ENCODE results near the gene PCDHA1.
"Not testable (repeated sequence)": the region's sequence is repeated elsewhere in the genome, so short reads cannot be mapped to it uniquely, and the experiment has no call there.

PCDHA1 gene

DNA sequence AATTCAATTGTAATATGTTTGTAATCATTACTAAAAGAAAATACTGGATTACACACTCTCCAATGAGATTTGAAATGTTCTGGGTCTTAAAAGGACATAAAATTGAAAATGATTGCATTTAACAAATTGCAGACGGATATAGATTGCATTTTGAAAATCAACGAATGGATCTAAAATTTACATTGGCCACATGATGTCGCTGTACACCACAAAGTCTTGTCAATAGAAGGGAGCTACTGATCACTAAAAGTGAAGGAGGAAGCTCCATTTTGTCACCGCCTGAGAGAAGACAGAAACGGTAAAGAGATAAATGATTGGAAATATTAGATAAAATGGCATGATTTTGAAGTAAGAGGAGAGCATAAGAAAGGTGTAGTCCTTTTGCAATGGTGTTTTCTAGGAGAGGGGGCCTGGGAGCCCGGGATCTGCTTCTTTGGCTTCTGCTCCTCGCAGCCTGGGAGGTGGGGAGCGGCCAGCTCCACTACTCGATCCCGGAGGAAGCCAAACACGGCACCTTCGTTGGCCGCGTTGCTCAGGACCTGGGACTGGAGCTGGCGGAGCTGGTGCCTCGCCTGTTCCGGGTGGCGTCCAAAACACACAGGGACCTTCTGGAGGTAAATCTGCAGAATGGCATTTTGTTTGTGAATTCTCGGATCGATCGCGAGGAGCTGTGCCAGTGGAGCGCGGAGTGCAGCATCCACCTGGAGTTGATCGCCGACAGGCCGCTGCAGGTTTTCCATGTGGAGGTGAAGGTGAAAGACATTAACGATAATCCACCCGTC, at the start of gene PCDHA1:
TSS of gene PCDHA1 (plus strand) at position 236 of the 782 bp plus-strand sequence.
- peak in 1 of 51 donors; percentile 2 for DNase-seq

DNA sequence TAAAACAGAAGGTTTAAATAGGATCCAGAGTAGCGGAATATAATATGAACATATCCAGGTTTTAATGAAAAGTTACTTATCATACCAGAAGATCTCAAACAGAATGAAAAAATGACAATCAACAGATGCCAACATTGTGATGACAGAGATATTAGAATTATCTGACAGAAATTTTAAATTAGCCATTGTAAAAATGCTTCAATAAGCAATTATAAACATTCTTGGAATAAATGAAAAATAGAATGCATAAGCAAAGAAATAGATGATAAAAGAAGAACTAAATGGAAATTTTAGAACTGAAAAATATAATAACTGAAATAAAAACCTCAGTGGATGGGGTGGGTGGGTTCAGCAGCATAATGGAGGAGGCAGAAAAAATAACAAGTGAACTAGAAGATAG, 48.5 kb upstream of the PCDHA1 start:
- no peak for DNase-seq

DNA sequence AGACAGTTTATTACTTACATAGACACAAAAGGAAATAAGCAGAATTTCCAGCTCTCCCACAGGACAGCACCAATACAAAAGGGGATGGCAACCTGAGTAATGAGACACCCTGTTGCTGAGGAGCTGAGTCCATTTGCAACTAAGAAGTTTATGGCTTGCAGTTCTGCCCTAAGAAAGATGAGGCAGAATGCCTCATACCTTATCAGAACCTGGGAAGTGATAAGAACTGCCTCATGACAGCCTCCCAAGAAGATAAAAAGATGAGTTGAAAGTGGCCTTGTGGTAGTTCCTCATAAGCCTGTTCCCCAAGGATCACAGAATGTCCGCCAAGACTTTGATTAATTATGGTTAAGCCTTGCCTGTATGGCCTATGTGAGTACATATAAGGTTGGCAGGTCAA, 44.0 kb upstream of the PCDHA1 start:
- DNase-seq, result no peak

DNA sequence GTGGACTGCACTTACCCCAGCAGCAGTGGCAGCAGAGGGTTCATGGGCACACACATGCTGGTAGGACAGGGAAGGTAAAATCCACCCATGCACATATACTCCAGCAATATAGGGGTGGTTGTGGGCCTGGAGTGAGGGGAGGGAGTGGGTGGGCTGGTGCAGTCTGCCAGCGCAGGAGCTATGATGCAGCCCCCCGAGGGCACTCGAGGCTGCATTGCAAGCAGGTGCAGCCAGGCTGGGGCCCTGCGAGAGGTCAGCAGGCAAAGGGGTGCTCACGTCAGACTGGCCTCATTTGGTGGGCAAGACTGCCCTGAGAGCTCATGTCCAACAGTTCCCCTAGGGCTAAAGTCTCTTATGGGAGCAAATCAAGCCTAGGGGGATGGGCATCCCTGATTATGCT, 32.4 kb upstream of the PCDHA1 start:
- DNase-seq, result no peak

DNA sequence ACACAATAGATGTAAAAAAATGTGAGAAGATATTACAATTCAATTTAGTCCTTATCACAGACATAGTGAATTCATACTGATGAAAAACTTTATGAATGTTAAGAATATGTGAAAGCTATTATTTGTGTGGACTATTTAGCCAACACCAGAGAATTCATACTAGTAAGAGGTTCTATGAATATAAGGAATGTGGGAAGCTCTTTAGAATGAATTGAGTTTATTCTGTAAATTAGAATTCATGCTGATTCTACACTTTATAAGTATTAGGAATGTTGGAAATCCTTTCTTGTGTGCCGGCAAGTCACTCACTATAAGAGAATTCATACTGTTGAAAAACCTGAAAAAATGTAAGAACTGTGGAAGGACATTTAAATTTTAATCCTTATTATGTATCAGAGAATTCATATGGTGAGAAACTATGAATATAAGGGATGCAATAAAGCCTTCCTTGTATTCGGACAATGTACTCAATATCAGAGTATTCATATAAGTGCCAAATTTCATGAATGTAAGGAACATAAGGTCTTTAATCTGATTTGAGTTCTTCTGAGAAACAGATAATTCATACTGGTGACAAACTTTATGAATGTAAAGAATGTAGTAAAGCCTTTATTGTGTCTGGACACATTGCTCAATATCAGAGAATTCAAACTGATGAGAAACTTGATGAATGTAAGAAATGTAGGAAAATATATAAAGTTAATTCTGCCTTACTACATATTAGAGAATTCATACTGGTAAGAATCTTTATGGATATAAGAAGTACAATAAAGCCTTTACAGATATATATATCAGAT, 21.6 kb upstream of the PCDHA1 start:
- DNase-seq, result no peak

DNA sequence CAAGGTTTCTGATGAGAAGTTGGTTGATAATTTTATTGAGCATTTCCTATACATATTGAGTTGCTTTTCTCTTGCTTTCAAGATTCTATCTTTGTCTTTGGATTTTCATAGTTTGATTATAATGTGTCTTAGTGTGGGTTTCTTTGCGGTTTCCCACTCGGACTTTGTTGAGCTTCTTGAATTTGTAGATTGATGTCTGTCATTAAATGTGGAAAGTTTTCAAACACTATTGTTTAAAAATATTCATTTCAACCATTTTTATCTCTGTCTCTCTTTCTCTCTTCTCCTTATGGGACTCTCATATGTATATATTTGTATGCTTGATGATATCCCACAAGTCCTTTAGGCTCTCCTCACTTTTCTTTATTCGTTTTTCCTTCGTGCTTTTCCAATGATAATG, 18.5 kb upstream of the PCDHA1 start:
- DNase-seq, result no peak

DNA sequence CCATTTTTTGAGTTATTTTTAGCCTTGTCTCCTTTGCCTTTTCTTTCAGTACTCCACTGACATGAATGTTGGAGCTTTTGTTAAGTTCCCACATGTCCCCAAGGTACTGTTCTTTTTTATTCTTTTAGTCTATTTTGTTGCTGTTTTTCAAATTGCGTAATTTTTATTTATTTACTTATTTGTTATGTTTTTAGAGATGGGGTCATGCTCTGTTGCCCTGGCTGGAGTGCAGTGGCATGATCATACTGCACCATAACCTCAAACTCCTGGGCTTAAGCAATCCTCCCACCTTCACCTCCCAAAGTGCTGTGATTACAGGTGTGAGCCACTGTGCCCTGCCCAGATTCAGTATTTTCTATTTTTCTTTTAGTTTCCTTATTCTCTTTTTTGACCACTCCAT, 5.4 kb upstream of the PCDHA1 start:
- DNase-seq, result no peak

DNA sequence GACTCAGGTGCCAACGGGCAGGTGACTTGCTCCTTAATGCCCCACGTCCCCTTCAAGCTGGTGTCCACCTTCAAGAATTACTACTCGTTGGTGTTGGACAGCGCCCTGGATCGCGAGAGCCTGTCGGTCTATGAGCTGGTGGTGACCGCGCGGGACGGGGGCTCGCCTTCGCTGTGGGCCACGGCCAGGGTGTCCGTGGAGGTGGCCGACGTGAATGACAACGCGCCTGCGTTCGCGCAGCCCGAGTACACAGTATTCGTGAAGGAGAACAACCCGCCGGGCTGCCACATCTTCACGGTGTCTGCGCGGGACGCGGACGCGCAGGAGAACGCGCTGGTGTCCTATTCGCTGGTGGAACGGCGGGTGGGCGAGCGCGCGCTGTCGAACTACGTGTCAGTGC, 1.5 kb downstream of the PCDHA1 start:
- not testable (repeated sequence) for DNase-seq

DNA sequence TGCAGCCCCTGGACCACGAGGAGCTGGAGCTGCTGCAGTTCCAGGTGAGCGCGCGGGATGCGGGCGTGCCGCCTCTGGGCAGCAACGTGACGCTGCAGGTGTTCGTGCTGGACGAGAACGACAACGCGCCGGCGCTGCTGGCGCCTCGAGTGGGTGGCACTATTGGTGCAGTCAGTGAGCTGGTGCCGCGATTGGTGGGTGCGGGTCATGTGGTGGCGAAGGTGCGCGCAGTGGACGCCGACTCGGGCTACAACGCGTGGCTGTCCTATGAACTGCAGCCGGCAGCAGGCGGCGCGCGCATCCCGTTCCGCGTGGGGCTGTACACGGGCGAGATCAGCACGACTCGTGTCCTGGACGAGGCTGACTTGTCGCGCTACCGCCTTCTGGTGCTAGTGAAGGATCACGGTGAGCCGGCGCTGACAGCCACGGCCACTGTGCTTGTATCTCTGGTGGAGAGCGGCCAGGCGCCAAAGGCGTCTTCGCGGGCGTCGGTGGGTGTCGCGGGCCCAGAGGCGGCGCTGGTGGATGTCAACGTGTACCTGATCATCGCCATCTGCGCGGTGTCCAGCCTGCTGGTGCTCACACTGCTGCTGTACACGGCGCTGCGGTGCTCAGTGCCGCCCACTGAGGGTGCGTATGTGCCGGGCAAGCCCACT, 2.0 kb downstream of the PCDHA1 start:
- DNase-seq, result not testable (repeated sequence)

DNA sequence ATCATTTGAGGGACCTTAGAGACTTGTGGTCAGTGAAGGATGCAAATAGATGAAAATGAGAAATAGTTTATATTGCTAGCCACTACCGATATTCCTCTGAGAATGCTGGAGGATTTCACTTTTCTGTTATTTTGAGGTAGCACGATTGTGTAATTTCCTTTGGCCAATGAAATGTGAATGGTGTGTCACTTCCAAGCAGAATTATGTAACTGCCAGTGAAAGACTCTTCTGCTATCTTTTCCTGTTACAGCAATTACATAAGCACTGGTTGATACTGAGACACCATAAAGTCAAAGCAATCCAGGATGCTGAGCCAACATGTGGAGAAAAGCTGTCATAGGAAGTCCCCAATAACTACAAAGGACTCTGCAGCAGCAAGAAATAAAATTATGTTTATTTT, 5.1 kb downstream of the PCDHA1 start:
- DNase-seq, result no peak

DNA sequence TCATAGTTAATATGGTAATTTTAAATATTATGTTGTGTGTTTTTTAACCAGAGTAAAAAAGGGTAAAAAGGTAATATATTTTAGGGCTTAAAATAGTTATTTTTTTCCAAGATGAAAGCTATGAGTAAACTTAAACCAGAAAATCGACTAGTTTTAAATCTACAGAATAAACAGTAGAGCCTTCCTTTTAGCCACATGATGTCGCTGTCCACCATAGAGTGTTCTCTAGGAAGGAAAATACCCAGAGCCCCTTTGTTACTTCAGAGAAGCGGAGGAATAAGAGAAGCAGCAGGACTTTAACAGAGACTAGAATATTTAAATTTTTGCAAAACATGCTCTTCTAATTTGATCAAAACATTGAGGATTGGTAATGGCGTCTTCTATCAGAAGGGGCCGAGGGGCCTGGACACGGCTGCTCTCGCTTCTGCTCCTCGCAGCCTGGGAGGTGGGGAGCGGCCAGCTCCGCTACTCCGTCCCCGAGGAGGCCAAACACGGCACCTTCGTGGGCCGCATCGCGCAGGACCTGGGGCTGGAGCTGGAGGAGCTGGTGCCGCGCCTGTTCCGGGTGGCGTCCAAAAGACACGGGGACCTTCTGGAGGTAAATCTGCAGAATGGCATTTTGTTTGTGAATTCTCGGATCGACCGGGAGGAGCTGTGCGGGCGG, 8.8 kb downstream of the PCDHA1 start, which contains the start of gene PCDHA2:
TSS of gene PCDHA2 (plus strand) at position 258 of the 664 bp plus-strand sequence.
- peak in 1 of 51 donors; percentile 3 for DNase-seq

DNA sequence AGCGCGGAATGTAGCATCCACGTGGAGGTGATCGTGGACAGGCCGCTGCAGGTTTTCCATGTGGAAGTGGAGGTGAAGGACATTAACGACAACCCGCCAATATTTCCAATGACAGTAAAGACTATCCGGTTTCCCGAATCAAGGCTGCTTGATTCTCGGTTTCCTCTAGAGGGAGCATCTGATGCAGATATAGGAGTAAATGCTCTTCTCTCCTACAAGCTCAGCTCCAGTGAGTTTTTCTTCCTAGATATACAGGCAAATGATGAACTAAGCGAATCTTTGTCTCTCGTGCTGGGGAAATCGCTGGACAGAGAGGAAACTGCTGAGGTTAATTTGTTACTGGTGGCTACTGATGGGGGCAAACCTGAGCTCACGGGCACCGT, 9.3 kb downstream of the PCDHA1 start:
- peak in 1 of 51 donors; percentile 26 for DNase-seq

DNA sequence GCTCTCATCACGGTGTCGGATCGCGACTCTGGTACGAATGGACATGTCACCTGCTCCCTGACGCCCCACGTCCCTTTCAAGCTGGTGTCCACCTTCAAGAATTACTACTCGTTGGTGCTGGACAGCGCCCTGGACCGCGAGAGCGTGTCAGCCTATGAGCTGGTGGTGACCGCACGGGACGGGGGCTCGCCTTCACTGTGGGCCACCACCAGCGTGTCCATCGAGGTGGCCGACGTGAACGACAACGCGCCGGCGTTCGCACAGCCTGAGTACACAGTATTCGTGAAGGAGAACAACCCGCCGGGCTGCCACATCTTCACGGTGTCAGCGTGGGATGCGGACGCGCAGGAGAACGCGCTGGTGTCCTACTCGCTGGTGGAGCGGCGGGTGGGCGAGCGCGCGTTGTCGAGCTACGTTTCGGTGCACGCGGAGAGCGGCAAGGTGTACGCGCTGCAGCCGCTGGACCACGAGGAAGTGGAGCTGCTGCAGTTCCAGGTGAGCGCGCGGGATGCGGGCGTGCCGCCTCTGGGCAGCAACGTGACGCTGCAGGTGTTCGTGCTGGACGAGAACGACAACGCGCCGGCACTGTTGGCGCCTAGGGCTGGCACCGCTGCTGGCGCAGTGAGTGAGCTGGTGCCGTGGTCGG, 10.3 kb downstream of the PCDHA1 start:
- not testable (repeated sequence) for DNase-seq

DNA sequence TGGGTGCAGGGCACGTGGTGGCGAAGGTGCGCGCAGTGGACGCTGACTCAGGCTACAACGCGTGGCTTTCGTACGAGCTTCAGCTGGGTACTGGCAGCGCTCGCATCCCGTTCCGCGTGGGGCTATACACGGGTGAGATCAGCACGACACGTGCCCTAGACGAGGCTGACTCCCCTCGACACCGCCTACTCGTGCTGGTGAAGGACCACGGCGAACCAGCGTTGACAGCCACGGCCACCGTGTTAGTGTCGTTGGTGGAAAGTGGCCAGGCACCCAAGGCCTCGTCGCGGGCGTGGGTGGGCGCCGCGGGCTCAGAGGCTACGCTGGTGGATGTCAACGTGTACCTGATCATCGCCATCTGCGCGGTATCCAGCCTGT, 10.8 kb downstream of the PCDHA1 start:
- no peak for DNase-seq

DNA sequence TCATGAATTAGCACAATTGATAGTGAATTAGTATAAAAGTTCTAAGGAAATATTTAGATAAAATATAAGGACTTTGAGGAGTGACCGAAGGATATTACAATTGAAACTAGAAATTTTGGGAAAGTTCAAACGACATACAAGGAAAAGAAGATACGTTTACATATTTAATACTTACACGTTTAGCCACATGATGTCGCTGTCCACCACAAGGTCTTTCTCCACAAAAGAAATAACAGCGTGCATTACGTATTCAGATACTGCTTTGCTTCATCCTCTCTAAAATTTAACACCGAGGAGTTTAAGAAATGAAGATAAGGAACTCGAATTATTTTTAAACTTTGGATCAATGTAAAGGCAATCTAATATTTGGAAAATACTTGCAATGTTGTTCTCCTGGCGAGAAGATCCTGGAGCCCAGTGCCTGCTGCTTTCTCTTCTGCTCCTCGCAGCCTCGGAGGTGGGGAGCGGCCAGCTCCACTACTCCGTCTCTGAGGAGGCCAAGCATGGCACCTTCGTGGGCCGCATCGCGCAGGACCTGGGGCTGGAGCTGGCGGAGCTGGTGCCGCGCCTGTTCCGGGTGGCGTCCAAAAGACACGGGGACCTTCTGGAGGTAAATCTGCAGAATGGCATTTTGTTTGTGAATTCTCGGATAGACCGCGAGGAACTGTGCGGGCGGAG, 15.0 kb downstream of the PCDHA1 start, which contains the start of gene PCDHA3:
TSS of gene PCDHA3 (plus strand) at position 242 of the 678 bp plus-strand sequence.
- DNase-seq, result peak in 1 of 51 donors; percentile 48

DNA sequence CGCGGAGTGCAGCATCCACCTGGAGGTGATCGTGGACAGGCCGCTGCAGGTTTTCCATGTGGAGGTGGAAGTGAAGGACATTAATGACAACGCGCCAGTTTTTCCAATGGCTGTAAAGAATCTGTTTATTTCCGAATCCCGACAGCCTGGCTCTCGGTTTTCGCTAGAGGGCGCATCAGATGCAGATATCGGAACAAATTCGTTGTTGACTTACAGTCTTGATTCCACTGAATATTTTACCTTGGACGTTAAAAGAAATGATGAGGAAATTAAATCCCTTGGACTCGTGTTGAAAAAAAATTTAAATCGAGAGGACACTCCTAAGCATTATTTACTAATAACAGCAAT, 15.5 kb downstream of the PCDHA1 start:
- DNase-seq, result peak in 7 of 51 donors; percentile 2 to 36 (median 32)

DNA sequence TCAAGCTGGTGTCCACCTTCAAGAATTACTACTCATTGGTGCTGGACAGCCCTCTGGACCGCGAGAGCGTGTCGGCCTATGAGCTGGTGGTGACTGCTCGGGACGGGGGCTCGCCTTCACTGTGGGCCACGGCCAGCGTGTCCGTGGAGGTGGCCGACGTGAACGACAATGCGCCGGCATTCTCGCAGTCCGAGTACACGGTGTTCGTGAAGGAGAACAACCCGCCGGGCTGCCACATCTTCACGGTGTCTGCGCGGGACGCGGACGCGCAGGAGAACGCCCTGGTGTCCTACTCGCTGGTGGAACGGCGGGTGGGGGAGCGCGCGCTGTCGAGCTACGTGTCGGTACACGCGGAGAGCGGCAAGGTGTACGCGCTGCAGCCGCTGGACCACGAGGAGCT, 16.4 kb downstream of the PCDHA1 start:
- not testable (repeated sequence) for DNase-seq

DNA sequence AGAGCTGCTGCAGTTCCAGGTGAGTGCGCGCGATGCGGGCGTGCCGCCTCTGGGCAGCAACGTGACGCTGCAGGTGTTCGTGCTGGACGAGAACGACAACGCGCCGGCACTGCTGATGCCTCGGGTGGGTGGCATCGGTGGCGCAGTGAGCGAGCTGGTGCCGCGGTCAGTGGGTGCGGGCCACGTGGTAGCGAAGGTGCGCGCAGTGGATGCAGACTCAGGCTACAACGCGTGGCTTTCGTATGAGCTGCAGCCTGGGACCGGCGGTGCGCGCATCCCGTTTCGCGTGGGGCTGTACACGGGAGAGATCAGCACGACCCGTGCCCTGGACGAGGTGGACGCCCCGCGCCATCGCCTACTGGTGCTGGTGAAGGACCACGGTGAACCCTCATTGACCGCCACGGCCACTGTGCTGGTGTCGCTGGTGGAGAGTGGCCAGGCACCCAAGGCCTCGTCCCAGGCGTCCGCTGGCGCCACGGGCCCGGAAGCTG, 16.9 kb downstream of the PCDHA1 start:
- no peak for DNase-seq

DNA sequence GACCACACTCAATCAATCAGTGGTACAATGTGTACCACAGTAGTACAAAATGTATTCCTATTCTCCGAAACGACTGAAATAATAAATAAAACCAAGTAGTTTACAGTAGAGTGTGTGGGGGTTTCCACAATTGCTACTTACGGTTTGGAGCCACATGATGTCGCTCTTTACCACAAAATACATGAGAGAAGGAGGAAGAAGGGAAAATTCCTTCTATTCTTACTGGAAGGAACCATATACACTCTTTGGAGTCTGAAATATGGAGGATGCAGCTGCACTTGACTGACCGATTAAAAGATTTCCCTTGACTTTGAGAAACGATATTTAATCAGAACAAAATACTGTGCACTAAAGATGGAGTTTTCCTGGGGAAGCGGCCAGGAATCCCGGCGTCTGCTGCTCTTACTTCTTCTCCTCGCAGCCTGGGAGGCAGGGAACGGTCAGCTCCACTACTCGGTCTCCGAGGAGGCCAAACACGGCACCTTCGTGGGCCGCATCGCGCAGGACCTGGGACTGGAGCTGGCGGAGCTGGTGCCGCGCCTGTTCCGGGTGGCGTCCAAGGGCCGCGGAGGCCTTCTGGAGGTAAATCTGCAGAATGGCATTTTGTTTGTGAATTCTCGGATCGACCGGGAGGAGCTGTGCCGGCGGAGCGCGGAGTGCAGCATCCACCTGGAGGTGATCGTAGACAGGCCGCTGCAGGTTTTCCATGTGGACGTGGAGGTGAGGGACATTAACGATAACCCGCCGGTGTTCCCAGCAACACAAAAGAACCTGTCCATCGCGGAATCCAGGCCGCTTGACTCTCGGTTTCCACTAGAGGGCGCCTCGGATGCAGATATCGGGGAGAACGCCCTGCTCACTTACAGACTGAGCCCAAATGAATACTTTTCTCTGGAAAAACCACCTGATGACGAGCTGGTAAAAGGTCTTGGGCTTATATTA, 21.2 kb downstream of the PCDHA1 start, which contains the start of gene PCDHA4:
TSS of gene PCDHA4 (plus strand) at position 235 of the 942 bp plus-strand sequence.
- DNase-seq, result peak in 18 of 51 donors; percentile 4 to 64 (median 30)

Data from hypothalamus (tissue), 51 donors.